ENCODE results near the gene ZNF354B. TPM values are rescaled to one million over a fixed set of nuclear protein-coding genes. Genes with fewer than 3 reads are reported as not detected.
A peak's percentile ranks its signal among the peaks of the same experiment; 100 is the strongest.
"Not testable (repeated sequence)": the region's sequence is repeated elsewhere in the genome, so short reads cannot be mapped to it uniquely, and the experiment has no call there.

ZNF354B gene
- total RNA-seq, 2 experiments from 2014 or later = 12.4 to 13.7 TPM

DNA sequence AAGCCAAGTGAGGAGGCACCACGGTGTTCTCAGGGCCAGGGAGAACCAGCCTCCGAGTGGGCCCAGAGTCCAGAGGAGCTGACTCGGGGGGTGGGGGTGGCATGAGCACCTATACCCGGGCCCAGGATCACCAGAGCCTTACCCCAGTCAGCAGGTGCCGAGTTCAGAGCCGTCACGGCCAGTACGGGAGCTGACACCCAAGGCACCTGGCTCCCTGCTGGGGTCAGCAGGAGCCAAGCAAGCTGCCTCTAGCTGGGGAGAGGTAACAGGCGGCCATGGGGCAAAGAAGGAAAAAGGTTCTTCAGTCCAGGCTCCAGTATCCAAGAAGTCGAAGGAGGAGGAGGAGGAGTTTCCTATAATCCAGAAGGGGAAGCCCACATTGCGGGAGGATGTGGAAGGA lies 19.4 kb upstream of the ZNF354B start:
- H3K27ac Mint-ChIP-seq, CTCF ChIA-PET: not testable (repeated sequence)

DNA sequence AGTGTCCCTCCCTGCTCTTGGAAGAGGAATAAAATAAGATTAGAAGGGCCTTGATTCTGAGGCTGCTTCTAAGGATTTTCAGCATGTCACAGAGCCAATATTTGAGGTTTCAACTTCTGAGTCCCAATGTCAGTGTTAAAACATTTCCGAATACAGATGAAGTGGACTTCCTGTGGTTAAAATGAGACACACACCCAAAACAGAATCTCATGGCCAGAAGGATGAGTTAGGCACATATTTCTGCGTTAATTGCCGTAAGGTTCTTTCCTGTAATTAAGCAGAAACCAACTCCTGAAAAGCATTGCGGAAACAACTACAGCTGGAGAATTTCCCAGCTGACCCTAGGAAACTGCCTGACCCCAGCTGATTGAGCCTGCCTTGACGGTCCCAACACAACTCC lies 10.4 kb upstream of the ZNF354B start:
- Mint-ChIP-seq H3K36me3 (ENCODE audit: low read depth) (no peaks in the 10 kb centered on the region), H3K9me3 (ENCODE audit: insufficient read depth) (no peaks in the 10 kb centered on the region), H3K27me3 (ENCODE audit: low read depth) (peaks cover 9% of the 10 kb centered on the region), H3K4me1 (ENCODE audit: low read depth) (no peaks in the 10 kb centered on the region), H3K4me3 (no peak overlapping the region), H3K27ac (no peak overlapping the region)
- ChIA-PET CTCF (no interaction called here), POLR2A (no interaction called here)
- DNase-seq (no peak), ATAC-seq (no peak)

More for the DNA sequence above, 19.4 kb upstream of the ZNF354B start:
- H3K4me1 Mint-ChIP-seq (ENCODE audit: low read depth); H3K27me3 Mint-ChIP-seq (ENCODE audit: low read depth); POLR2A ChIA-PET; H3K9me3 Mint-ChIP-seq (ENCODE audit: insufficient read depth); ATAC-seq; H3K4me3 Mint-ChIP-seq; DNase-seq; H3K36me3 Mint-ChIP-seq (ENCODE audit: low read depth): not testable (repeated sequence)

DNA sequence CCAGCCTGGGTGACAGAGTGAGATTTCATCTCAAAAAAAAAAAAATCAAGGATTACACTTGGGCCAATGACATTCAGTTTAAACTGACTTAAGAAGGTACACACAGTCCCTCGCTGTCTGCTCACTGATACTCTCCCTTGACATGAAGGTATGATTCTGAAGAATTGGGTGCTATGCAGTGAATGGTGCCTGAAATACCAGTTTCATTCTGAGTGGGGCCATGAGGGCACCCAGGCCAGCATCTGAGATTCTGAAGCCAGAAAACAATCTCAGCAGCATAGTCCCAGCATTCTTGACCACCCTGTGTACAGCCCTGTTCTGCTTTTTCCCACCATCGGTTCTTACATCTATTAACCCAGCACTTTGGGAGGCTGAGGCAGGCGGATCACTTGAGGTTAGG lies 7.8 kb upstream of the ZNF354B start:
- Mint-ChIP-seq H3K27me3 (ENCODE audit: low read depth) (peaks cover 9% of the 10 kb centered on the region), H3K36me3 (ENCODE audit: low read depth) (no peaks in the 10 kb centered on the region), H3K4me3 (no peak overlapping the region), H3K27ac (no peak overlapping the region), H3K4me1 (ENCODE audit: low read depth) (no peaks in the 10 kb centered on the region), H3K9me3 (ENCODE audit: insufficient read depth) (no peaks in the 10 kb centered on the region)
- POLR2A ChIA-PET = no interaction called here
- CTCF ChIA-PET = no interaction called here
- no peak for DNase-seq
- ATAC-seq = no peak

GRCh38 chr5:178854284-178854683 lies 5.5 kb upstream of the ZNF354B start:
- Mint-ChIP-seq H3K4me3 (no peak overlapping the region), H3K27ac (no peak overlapping the region), H3K4me1 (ENCODE audit: low read depth) (peaks cover 5% of the 10 kb centered on the region), H3K27me3 (ENCODE audit: low read depth) (peaks cover 5% of the 10 kb centered on the region), H3K36me3 (ENCODE audit: low read depth) (peaks cover 2% of the 10 kb centered on the region), H3K9me3 (ENCODE audit: insufficient read depth) (no peaks in the 10 kb centered on the region)
- ChIA-PET POLR2A (no interaction called here), CTCF (no interaction called here)
- no peak for DNase-seq
- no peak for ATAC-seq

GRCh38 chr5:178860615-178861014 lies 862 bp downstream of the ZNF354B start:
- Mint-ChIP-seq H3K4me1 (ENCODE audit: low read depth) (peaks cover 21% of the 10 kb centered on the region), H3K36me3 (ENCODE audit: low read depth) (peaks cover 40% of the 10 kb centered on the region)
- CTCF ChIA-PET; H3K4me3 Mint-ChIP-seq; ATAC-seq; POLR2A ChIA-PET; DNase-seq; H3K9me3 Mint-ChIP-seq (ENCODE audit: insufficient read depth); H3K27me3 Mint-ChIP-seq (ENCODE audit: low read depth); H3K27ac Mint-ChIP-seq: not testable (repeated sequence)

GRCh38 chr5:178861627-178862026 lies 1.9 kb downstream of the ZNF354B start:
- no peak for ATAC-seq
- CTCF ChIA-PET = no interaction called here
- H3K27me3 Mint-ChIP-seq (ENCODE audit: low read depth) = no peaks in the 10 kb centered on the region
- peaks cover 3% of the 10 kb centered on the region for H3K9me3 Mint-ChIP-seq (ENCODE audit: insufficient read depth)
- DNase-seq = no peak
- peaks cover 21% of the 10 kb centered on the region for H3K4me1 Mint-ChIP-seq (ENCODE audit: low read depth)
- POLR2A ChIA-PET = no interaction called here
- peak overlapping the region; percentile 67 for H3K4me3 Mint-ChIP-seq
- peaks cover 50% of the 10 kb centered on the region for H3K36me3 Mint-ChIP-seq (ENCODE audit: low read depth)
- no peak overlapping the region for H3K27ac Mint-ChIP-seq

GRCh38 chr5:178866946-178867345 lies 7.2 kb downstream of the ZNF354B start:
- Mint-ChIP-seq H3K36me3 (ENCODE audit: low read depth) (peaks cover 88% of the 10 kb centered on the region), H3K27ac (no peak overlapping the region), H3K4me1 (ENCODE audit: low read depth) (peaks cover 4% of the 10 kb centered on the region), H3K9me3 (ENCODE audit: insufficient read depth) (peaks cover 15% of the 10 kb centered on the region), H3K4me3 (no peak overlapping the region), H3K27me3 (ENCODE audit: low read depth) (no peaks in the 10 kb centered on the region)
- DNase-seq (no peak), ATAC-seq (no peak)
- ChIA-PET CTCF (no interaction called here), POLR2A (interaction anchor here (1.0 kb wide), 1 partner anchor 9 kb away, joined by 3 read pairs; no protein-coding TSS in a partner anchor)

DNA sequence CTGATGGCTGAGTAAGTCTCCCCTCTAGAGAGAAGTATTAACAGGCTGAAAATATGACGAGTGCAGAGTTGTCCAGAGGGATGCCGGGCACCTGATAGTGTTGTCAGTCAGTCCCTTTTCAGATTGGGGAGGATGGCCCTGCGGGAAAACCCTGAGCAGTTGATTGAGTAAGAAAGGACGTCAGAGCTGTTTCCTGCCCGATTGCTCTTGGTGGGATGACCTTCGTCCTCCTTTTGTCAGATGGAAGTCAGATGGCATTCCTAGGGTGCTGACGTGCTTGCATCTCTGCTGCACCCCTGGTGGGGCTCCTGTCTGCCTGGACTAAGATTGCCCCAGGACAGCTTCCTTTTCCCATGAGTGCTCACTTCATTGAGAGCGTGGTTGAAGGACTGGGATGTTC lies 9.8 kb downstream of the ZNF354B start:
- no peak for ATAC-seq
- CTCF ChIA-PET = no interaction called here
- Mint-ChIP-seq H3K4me3 (no peak overlapping the region), H3K4me1 (ENCODE audit: low read depth) (no peaks in the 10 kb centered on the region), H3K9me3 (ENCODE audit: insufficient read depth) (peaks cover 35% of the 10 kb centered on the region), H3K27me3 (ENCODE audit: low read depth) (no peaks in the 10 kb centered on the region), H3K27ac (no peak overlapping the region), H3K36me3 (ENCODE audit: low read depth) (peaks cover 98% of the 10 kb centered on the region)
- DNase-seq = no peak
- POLR2A ChIA-PET = no interaction called here

GRCh38 chr5:178870411-178870810 lies 10.7 kb downstream of the ZNF354B start:
- H3K9me3 Mint-ChIP-seq (ENCODE audit: insufficient read depth) = peaks cover 42% of the 10 kb centered on the region
- H3K27ac Mint-ChIP-seq = no peak overlapping the region
- no peak overlapping the region for H3K4me3 Mint-ChIP-seq

GRCh38 chr5:178872302-178872701 lies 12.5 kb downstream of the ZNF354B start:
- Mint-ChIP-seq H3K27ac (no peak overlapping the region), H3K4me1 (ENCODE audit: low read depth) (no peaks in the 10 kb centered on the region), H3K36me3 (ENCODE audit: low read depth) (peaks cover 98% of the 10 kb centered on the region), H3K9me3 (ENCODE audit: insufficient read depth) (peaks cover 52% of the 10 kb centered on the region), H3K4me3 (no peak overlapping the region), H3K27me3 (ENCODE audit: low read depth) (no peaks in the 10 kb centered on the region)
- no peak for ATAC-seq
- ChIA-PET CTCF (no interaction called here), POLR2A (no interaction called here)
- no peak for DNase-seq

More at GRCh38 chr5:178870411-178870810, 10.7 kb downstream of the ZNF354B start:
- no peaks in the 10 kb centered on the region for H3K27me3 Mint-ChIP-seq (ENCODE audit: low read depth)
- DNase-seq (no peak), ATAC-seq (no peak)
- POLR2A ChIA-PET = no interaction called here
- CTCF ChIA-PET = no interaction called here
- H3K4me1 Mint-ChIP-seq (ENCODE audit: low read depth) = no peaks in the 10 kb centered on the region
- H3K36me3 Mint-ChIP-seq (ENCODE audit: low read depth) = peaks cover 98% of the 10 kb centered on the region

GRCh38 chr5:178883115-178883694 lies 23.5 kb downstream of the ZNF354B start:
- Mint-ChIP-seq H3K9me3 (ENCODE audit: insufficient read depth) (peaks cover 61% of the 10 kb centered on the region), H3K36me3 (ENCODE audit: low read depth) (peaks cover 77% of the 10 kb centered on the region)
- H3K27ac Mint-ChIP-seq; H3K27me3 Mint-ChIP-seq (ENCODE audit: low read depth); H3K4me3 Mint-ChIP-seq; CTCF ChIA-PET; H3K4me1 Mint-ChIP-seq (ENCODE audit: low read depth); ATAC-seq; DNase-seq; POLR2A ChIA-PET: not testable (repeated sequence)

- H3K36me3 Mint-ChIP-seq (ENCODE audit: low read depth) = peaks cover 77% of the 10 kb centered on the region
- H3K9me3 Mint-ChIP-seq (ENCODE audit: insufficient read depth) = peaks cover 66% of the 10 kb centered on the region
- no peak overlapping the region for H3K27ac Mint-ChIP-seq
- POLR2A ChIA-PET = no interaction called here
- H3K4me1 Mint-ChIP-seq (ENCODE audit: low read depth) = no peaks in the 10 kb centered on the region
- no peak for ATAC-seq
- no peaks in the 10 kb centered on the region for H3K27me3 Mint-ChIP-seq (ENCODE audit: low read depth)
- no peak overlapping the region for H3K4me3 Mint-ChIP-seq
- DNase-seq = no peak
- CTCF ChIA-PET = no interaction called here
Measured at GRCh38 chr5:178883815-178884430, 24.2 kb downstream of the ZNF354B start.

All from activated CD8-positive, alpha-beta T cell treated with anti-CD3 and anti-CD28 coated beads, Interleukin-2, amount 10 ng/mL, durations not matched to agents 7 days and 5 days (primary cell).